ENCODE results near the gene MECP2.
A peak's percentile ranks its signal among the peaks of the same experiment; 100 is the strongest.

Gene MECP2

GRCh38 chrX:154019633-154020528 is 77.6 kb downstream of the MECP2 start, which contains the start of gene IRAK1:
Gene IRAK1 (minus strand): TSS chrX:154019902. CDS start chrX:154019812, 90 bp downstream.
- DNase-seq (ENCODE audit: insufficient read length, low spot score), result peak; percentile 72
- peak; percentile 66 for FAIRE-seq

GRCh38 chrX:154019061-154019621 is 78.4 kb downstream of the MECP2 start:
- peak; percentile 28 for FAIRE-seq

GRCh38 chrX:154018518-154019060 is 78.9 kb downstream of the MECP2 start:
- FAIRE-seq (peak; percentile 81), DNase-seq (ENCODE audit: insufficient read length, low spot score) (no peak)

More at GRCh38 chrX:154019061-154019621, 78.4 kb downstream of the MECP2 start:
- DNase-seq (ENCODE audit: insufficient read length, low spot score), result no peak

GRCh38 chrX:154017766-154018517 is 79.6 kb downstream of the MECP2 start:
- FAIRE-seq, result no peak
- DNase-seq (ENCODE audit: insufficient read length, low spot score), result no peak

- FAIRE-seq, result no peak
- DNase-seq (ENCODE audit: insufficient read length, low spot score), result no peak
Observed at GRCh38 chrX:154016366-154017076, 81.0 kb downstream of the MECP2 start.

GRCh38 chrX:154015581-154016264 is 81.8 kb downstream of the MECP2 start:
- FAIRE-seq, result peak; percentile 57

GRCh38 chrX:154014429-154015380 is 82.8 kb downstream of the MECP2 start:
- DNase-seq (ENCODE audit: insufficient read length, low spot score) (no peak), FAIRE-seq (no peak)

More at GRCh38 chrX:154015581-154016264, 81.8 kb downstream of the MECP2 start:
- DNase-seq (ENCODE audit: insufficient read length, low spot score), result no peak

GRCh38 chrX:154013614-154014360 is 83.7 kb downstream of the MECP2 start:
- FAIRE-seq (peak; percentile 73), DNase-seq (ENCODE audit: insufficient read length, low spot score) (no peak)

- no peak for FAIRE-seq
- DNase-seq (ENCODE audit: insufficient read length, low spot score), result no peak
Observed at GRCh38 chrX:154013001-154013421, 84.5 kb downstream of the MECP2 start.

- DNase-seq (ENCODE audit: insufficient read length, low spot score), result no peak
- no peak for FAIRE-seq
Observed at GRCh38 chrX:154012336-154012991, 85.1 kb downstream of the MECP2 start.

- FAIRE-seq (peak; percentile 26), DNase-seq (ENCODE audit: insufficient read length, low spot score) (no peak)
Observed at GRCh38 chrX:154011376-154012335, 85.9 kb downstream of the MECP2 start.

GRCh38 chrX:154010330-154011087 is 87.0 kb downstream of the MECP2 start:
- DNase-seq (ENCODE audit: insufficient read length, low spot score), result no peak
- FAIRE-seq, result no peak

- FAIRE-seq (peak; percentile 97), DNase-seq (ENCODE audit: insufficient read length, low spot score) (no peak)
Observed at GRCh38 chrX:154008521-154008920, 89.0 kb downstream of the MECP2 start.

GRCh38 chrX:154006947-154007346 is 90.6 kb downstream of the MECP2 start:
- FAIRE-seq (no peak), DNase-seq (ENCODE audit: insufficient read length, low spot score) (no peak)

GRCh38 chrX:154004315-154004714 is 93.2 kb downstream of the MECP2 start:
- DNase-seq (ENCODE audit: insufficient read length, low spot score) (no peak), FAIRE-seq (peak; percentile 74)
